ENCODE results near the gene AOPEP. TPM values are rescaled to one million over a fixed set of nuclear protein-coding genes. Genes with fewer than 3 reads are reported as not detected.
A peak's percentile ranks its signal among the peaks of the same experiment; 100 is the strongest.

The AOPEP gene
- total RNA-seq, 1 experiment from 2014 or later, result 119 TPM

DNA sequence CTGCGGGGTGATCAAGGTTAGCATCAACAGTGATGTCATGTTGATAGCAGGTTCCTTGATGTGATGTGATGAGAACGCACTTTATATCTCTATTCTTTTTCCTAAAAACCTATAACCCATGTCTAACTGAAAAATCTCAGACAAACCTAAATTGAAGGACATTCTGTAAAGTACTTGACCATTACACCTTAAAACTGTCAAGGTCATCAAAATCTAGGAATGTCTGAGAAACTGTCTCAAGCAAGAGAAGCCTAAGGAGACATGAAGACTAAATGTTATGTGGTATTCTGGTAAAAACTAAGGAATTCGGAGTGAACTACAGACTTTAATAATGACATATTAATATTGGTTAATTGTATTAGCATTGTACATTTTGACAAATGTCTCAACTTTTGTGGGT is 170.0 kb downstream of the AOPEP start:
- DNase-seq (ENCODE audit: low read depth), result no peak

- DNase-seq (ENCODE audit: low read depth), result no peak
Observed at GRCh38 chr9:94899464-94900221, 173.1 kb downstream of the AOPEP start.

GRCh38 chr9:94900222-94901018 is 173.9 kb downstream of the AOPEP start:
- DNase-seq (ENCODE audit: low read depth), result peak; percentile 88

- no peak for DNase-seq (ENCODE audit: low read depth)
Observed at GRCh38 chr9:94901019-94901363, 174.5 kb downstream of the AOPEP start.

DNA sequence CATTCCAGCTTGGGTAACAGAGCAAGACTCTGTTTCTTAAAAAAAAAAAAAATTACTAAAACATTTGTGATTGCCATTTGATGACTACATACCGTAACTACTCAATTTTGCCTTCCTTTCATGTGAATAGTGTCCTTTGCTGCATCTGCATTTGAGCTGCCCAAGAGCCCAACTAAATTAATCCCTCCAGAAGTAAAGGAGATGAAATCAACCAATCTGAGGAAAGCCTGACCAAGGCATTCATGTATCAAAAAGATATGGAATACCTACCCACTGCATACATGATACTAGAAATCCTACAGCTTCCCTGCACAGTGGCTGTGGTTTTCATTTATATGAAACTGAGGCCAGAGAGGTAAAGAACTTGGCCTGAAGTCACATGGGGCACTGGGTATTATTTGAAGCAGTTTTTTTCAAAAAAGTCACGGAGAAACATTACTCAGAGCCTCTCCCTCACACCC is 177.5 kb downstream of the AOPEP start:
- DNase-seq (ENCODE audit: low read depth), result peak; percentile 52

GRCh38 chr9:94904806-94905205 is 178.3 kb downstream of the AOPEP start:
- peak; percentile 29 for DNase-seq (ENCODE audit: low read depth)

- DNase-seq (ENCODE audit: low read depth), result no peak
Observed at GRCh38 chr9:94905606-94906005, 179.1 kb downstream of the AOPEP start.

DNA sequence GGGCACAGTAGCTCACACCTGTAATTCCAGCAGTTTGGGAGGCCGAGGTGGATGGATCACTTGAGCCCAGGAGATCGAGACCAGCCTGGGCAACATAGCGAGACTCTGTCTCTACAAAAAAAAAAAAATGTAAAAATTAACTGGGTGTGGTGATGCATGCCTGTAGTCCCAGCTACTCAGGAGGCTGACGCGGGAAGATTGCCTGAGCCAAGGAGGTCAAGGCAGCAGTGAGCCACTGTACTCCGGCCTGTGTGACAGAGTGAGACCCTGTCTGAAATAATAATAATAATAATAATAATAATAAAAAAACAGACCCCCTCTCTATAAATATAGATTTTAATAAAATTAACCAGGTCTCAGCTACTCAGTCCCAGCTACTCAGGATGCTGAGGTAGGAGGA is 179.7 kb downstream of the AOPEP start:
- DNase-seq (ENCODE audit: low read depth), result no peak

DNA sequence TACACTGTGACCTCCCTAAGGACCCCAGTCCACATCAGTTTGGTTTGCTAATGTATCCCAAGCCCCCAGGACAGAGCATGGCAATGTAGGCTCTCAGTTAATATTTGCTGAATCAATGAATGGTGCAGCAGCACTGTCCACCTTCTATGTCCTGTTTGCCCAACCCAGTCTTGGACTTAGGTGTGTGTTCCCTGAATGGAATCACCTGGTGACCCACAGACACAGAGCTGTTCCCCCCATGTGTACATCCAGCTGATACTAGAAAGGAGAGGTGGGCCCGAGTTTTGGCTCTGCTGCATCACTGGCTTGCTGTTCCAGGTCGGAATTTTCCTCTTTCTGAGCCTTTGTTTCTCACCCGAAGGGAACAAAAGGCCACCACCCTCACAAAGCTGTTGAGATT is 180.2 kb downstream of the AOPEP start:
- DNase-seq (ENCODE audit: low read depth), result no peak

GRCh38 chr9:94907264-94907936 is 180.9 kb downstream of the AOPEP start:
- no peak for DNase-seq (ENCODE audit: low read depth)

DNA sequence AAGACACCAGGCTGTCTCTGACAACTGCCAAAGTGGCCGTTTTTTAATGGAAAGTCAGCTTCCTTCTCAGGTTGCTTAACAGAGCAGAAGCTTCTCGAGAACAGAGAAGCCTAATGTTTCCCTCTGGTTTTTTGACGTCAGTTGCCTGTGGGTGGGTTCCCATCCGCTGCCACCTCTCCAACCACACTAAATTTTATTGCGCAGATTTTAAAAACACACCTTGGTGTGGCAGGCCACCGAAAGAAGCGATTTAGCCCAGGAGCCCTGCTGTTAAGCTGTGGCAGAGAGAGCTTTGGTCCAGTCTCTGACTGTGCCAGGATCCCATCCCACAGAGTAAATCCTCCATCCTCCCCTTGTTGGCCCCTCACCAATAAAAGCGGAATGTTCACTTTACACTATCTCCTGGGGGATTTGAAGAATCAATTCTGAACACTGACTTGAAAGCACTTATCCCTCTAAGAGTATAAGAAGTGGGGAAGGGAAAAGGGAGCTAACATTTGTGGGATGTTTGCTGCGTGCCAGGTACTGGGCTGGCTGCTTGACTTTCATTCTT is 181.6 kb downstream of the AOPEP start:
- DNase-seq (ENCODE audit: low read depth), result no peak

GRCh38 chr9:94908583-94909249 is 182.2 kb downstream of the AOPEP start:
- no peak for DNase-seq (ENCODE audit: low read depth)

DNA sequence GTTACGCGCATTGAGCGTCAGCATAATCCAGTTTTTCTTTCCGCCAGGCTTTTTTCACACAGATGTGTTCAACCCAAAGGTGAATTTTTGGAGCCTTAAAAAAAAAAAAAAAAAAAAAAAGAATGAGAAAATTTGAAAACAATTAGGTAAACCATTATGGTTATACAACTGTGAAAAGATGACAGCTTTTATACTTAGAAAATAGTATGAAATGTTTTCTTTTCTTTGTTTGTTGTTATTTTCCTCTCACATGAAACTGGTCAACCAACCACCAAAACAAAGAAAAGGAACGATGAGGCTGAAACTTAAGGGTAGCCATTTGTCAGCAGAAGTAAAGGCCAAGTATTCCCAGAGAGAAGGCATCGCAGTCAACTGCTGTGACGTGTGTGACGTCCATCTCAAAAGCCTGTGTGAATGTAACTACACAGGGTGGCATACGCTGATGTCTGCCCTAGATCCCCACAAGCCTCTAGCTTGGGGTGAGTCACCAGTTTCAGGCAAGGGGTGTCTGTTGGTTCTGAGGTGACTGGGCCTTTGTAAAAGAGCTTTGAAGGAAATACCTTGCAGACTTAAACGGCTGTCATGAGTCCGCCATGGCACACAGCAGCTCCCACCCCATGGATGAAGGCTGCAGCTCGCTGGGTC is 182.9 kb downstream of the AOPEP start:
- peak; percentile 38 for DNase-seq (ENCODE audit: low read depth)

- DNase-seq (ENCODE audit: low read depth), result no peak
Observed at GRCh38 chr9:94909965-94910730, 183.6 kb downstream of the AOPEP start.

- no peak for DNase-seq (ENCODE audit: low read depth)
Observed at GRCh38 chr9:94911211-94911610, 184.7 kb downstream of the AOPEP start.

- no peak for DNase-seq (ENCODE audit: low read depth)
Observed at GRCh38 chr9:94911986-94912635, 185.6 kb downstream of the AOPEP start.

- peak; percentile 91 for DNase-seq (ENCODE audit: low read depth)
Observed at GRCh38 chr9:94912700-94913249, 186.3 kb downstream of the AOPEP start.

DNA sequence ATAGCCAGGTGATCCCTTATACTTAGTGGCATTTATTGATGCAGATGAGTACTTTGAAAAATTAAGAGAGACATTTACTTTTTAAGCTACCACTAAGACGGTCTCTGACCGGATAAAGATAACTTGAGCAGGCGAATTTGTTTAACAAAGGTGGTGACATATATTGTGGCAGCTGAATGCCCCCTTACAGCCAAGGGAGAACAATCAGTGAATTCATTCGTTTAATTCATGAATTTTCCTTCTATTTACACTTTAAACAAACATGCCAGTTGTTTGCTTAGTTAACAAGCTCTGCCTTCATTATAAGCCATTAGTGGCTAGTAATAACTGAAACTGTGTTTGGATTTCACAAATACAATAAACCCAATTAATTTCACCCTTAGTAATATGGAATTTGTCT is 187.1 kb downstream of the AOPEP start:
- no peak for DNase-seq (ENCODE audit: low read depth)

Measured in RPMI7951 (cell line).